HepG2 (cell line): ENCODE data around the gene GDF7. TPM values are rescaled to one million over a fixed set of nuclear protein-coding genes. Genes with fewer than 3 reads are reported as not detected.

Experiments used
- ATAC-seq: fragments of 200-7000 bp; cut with Tn5 transposase; 3 replicates; pipeline ENCODE4 v1.9.1; 2020; ENCODE audit warnings: mild to moderate bottlenecking, moderate library complexity
- BruUV-seq: library from RNA; stranded (reverse); fragments of 400-500 nt; replicated peaks from 2 replicates; lab custom pipeline; 2021; lab: Mats Ljungman, UMichigan
- CTCF ChIA-PET: fragments of 300-600 bp; formaldehyde crosslinking; extraction: SDS; loops from one replicate; lab custom pipeline; 2021; ENCODE audit warnings: low total read pairs, inconsistent platforms, low intra/inter-chr PET ratio; lab: Yijun Ruan, JAX
- POLR2A ChIA-PET: fragments of 350-600 bp; sonication (Branson Sonifier 250); formaldehyde crosslinking; loops from one replicate; lab custom pipeline; 2020; ENCODE audit warnings: antibody characterized with exemption, inconsistent platforms; lab: Yijun Ruan, JAX
- DNase-seq: peaks from one replicate; pipeline ENCODE4 v3.0.0-alpha.2; 2015; ENCODE audit warnings: low spot score
- FAIRE-seq: peaks from 3 replicates; lab custom pipeline; 2011; peaks lifted over from hg19 to GRCh38; lab: Jason Lieb, UNC
- H2AFZ ChIP-seq: one replicate; pipeline ENCODE4 v1.6.1; 2011; ENCODE audit warnings: low read length, inconsistent platforms
- H3K27ac ChIP-seq: fragments of 300-600 bp; 3 replicates; pipeline ENCODE4 v1.8.0; 2011; ENCODE audit warnings: mixed run types, mild to moderate bottlenecking, mixed read lengths, low read length, inconsistent platforms; ENCODE audit not compliant: insufficient read depth; ENCODE audit errors: extremely low read length
- H3K27me3 ChIP-seq, 2 experiments: fragments of 200-600 bp in 1 of 2; 2 replicates in 1 of 2; 3 replicates in 1 of 2; pipeline versions ENCODE4 v1.6.0 to v1.8.0; 2011; ENCODE audit warnings: low read length in 2 of 2, mild to moderate bottlenecking in 2 of 2, moderate library complexity in 2 of 2, inconsistent platforms in 1 of 2; ENCODE audit not compliant: insufficient read depth in 2 of 2, control insufficient read depth in 1 of 2
- H3K36me3 ChIP-seq, 2 experiments: fragments of 200-600 bp in 1 of 2; replicated peaks in 1 of 2; 2 replicates in 1 of 2; 3 replicates in 1 of 2; pipeline versions ENCODE4 v1.5.1 to v1.8.0; 2011; ENCODE audit warnings: low read length in 2 of 2, inconsistent platforms in 1 of 2; ENCODE audit not compliant: insufficient read depth in 2 of 2, control insufficient read depth in 1 of 2
- H3K4me1 ChIP-seq: 2 replicates; pipeline ENCODE4 v1.5.1; 2012; ENCODE audit warnings: low read length, inconsistent platforms; ENCODE audit not compliant: insufficient read depth
- H3K4me2 ChIP-seq: 2 replicates; pipeline ENCODE4 v1.6.0; 2011; ENCODE audit warnings: low read depth, low read length, inconsistent platforms
- H3K4me3 ChIP-seq, 3 experiments: fragments of 200-600 bp in 1 of 3; sonication (generic), shearing (Covaris generic) in 1 of 3; replicated peaks in 1 of 3; 2 replicates each; pipeline ENCODE4 v1.5.1; 2011 to 2016; ENCODE audit warnings: low read length in 3 of 3, inconsistent platforms in 2 of 3, low read depth in 2 of 3, mild to moderate bottlenecking in 2 of 3, control low read depth in 1 of 3, mixed read lengths in 1 of 3; ENCODE audit not compliant: insufficient read depth in 1 of 3
- H3K79me2 ChIP-seq: one replicate; pipeline ENCODE4 v1.6.1; 2011; ENCODE audit warnings: low read length, inconsistent platforms; ENCODE audit not compliant: insufficient read depth
- H3K9ac ChIP-seq: 2 replicates; pipeline ENCODE4 v1.6.0; 2011; ENCODE audit warnings: mild to moderate bottlenecking, low read depth, low read length, inconsistent platforms; ENCODE audit not compliant: insufficient read depth
- H3K9me3 ChIP-seq: 2 replicates; pipeline ENCODE4 v1.5.1; 2012; ENCODE audit warnings: mild to moderate bottlenecking, low read length
- H4K20me1 ChIP-seq: 2 replicates; pipeline ENCODE4 v1.6.0; 2011; ENCODE audit warnings: inconsistent platforms, mild to moderate bottlenecking, low read length, moderate library complexity; ENCODE audit not compliant: insufficient read depth
- DPF2 ChIP-seq: sonication (generic); formaldehyde crosslinking; IDR thresholded peaks from 2 replicates; pipeline ENCODE4 v1.4.0; 2020; ENCODE audit warnings: mild to moderate bottlenecking, low read depth, missing genetic modification reagents, borderline replicate concordance
- WGBS: methylation state at CpG from one replicate; pipeline ENCODE4 v1.1.6; 2017; ENCODE audit warnings: low lambda C conversion rate; 5-methylcytosine and 5-hydroxymethylcytosine counted together
- in situ Hi-C: cut with HindIII; loops from 2 replicates; pipeline ENCODE4 v1.10.0; 2017; ENCODE audit warnings: low pct_unique_long_range_greater_than_20kb; ENCODE audit not compliant: extremely low pct_ligation_motif_present
- intact Hi-C: fragments of 100-400 bp; cut with micrococcal nuclease; formaldehyde crosslinking; loops from one replicate; pipeline ENCODE4 v1.10.0; 2022; ENCODE audit not compliant: unreplicated experiment
- polyA plus RNA-seq, 8 experiments: library from polyadenylated mRNA; depleted of rRNA in 3 of 8; stranded (reverse) in 7 of 8; unstranded in 1 of 8; fragments of >200 nt; fragmentation: Illumina TruSeq in 4 of 8; extraction: Trizol in 4 of 8; gene quantifications; 2 replicates each; pipeline versions ENCODE4 v1.2.1 to v1.2.3, GENCODE V29; 2011 to 2016; ENCODE audit warnings: low read depth in 4 of 8, missing spikeins in 1 of 8, mixed read lengths in 1 of 8; ENCODE audit not compliant: insufficient read depth in 1 of 8
- total RNA-seq, 5 experiments: library from RNA; depleted of rRNA; stranded (reverse); fragments of >200 nt; fragmentation: Illumina TruSeq; extraction: Trizol; gene quantifications; 2 replicates each; pipeline ENCODE4 v1.2.3, GENCODE V29; 2016; ENCODE audit warnings: low read depth in 1 of 5
- TF ChIP-seq, protein P1 (sequence below): sonication (generic); formaldehyde crosslinking; IDR thresholded peaks from 2 replicates; pipeline ENCODE4 v1.5.0; 2020; ENCODE audit warnings: mild to moderate bottlenecking, missing genetic modification reagents, moderate library complexity
- TF ChIP-seq, protein P2 (sequence below): fragments of 450-650 bp; IDR thresholded peaks from 2 replicates; pipeline ENCODE4 v1.6.1; 2016
- TF ChIP-seq, protein P3 (sequence below): sonication (generic); formaldehyde crosslinking; IDR thresholded peaks from 2 replicates; pipeline ENCODE4 v1.4.0; 2020; ENCODE audit warnings: missing genetic modification reagents

The GDF7 gene
- total and polyA plus RNA-seq, 2 of the 13 experiments (the other 11 are each of a cell fraction or from before 2014, with no cell fraction given), result 1.6 to 15.0 TPM

DNA sequence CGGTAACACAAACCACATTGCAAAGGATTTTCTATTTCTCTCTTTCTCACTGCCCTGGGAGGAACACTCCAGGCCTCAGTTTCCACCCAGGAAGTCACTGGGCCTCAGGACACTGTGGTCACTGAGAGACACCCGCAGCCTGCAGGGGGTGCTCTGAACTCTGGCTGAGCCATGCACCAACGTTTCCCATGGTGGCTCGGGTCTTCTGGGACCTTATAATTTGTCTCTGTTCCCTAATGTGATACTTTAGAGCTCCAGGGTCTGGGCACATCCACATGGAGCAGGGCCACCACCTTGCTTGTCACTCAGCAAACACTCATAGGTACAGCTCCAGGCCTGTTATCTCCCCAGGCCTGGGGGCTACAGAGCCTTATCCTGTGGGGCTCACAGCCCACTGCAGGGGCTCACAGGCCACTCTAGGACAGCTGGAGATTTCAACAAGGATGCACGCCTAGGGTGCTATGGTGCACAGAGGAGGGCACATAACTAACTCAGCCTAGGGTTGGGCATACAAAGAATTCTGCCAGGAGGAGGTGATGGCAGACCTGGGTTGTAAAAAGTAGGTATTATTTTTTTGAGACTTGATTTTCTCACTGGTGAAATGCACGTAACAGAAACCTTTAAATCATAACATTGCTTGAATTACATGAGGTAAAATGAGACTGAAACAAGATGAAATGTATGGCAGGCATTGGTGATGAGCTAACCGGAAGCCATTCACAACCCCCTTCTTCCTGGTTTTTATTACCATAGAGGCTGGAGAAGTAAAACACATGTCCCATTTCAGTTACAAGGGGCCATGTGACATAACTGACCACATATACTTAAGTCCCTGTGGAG is 13.0 kb upstream of the GDF7 start:
- in situ Hi-C loops, result loop anchor here (25.0 kb wide), 1 partner anchor 308 kb away; no protein-coding TSS in a partner anchor
- no peak overlapping the region for H2AFZ ChIP-seq
- TF ChIP-seq, protein P1, sequence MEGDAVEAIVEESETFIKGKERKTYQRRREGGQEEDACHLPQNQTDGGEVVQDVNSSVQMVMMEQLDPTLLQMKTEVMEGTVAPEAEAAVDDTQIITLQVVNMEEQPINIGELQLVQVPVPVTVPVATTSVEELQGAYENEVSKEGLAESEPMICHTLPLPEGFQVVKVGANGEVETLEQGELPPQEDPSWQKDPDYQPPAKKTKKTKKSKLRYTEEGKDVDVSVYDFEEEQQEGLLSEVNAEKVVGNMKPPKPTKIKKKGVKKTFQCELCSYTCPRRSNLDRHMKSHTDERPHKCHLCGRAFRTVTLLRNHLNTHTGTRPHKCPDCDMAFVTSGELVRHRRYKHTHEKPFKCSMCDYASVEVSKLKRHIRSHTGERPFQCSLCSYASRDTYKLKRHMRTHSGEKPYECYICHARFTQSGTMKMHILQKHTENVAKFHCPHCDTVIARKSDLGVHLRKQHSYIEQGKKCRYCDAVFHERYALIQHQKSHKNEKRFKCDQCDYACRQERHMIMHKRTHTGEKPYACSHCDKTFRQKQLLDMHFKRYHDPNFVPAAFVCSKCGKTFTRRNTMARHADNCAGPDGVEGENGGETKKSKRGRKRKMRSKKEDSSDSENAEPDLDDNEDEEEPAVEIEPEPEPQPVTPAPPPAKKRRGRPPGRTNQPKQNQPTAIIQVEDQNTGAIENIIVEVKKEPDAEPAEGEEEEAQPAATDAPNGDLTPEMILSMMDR (CRISPR knock-in tag), result peak; percentile 39; the same call in 1 of the 2 replicates
- TF ChIP-seq DPF2 (CRISPR knock-in tag), result no peak
- TF ChIP-seq, protein P2, sequence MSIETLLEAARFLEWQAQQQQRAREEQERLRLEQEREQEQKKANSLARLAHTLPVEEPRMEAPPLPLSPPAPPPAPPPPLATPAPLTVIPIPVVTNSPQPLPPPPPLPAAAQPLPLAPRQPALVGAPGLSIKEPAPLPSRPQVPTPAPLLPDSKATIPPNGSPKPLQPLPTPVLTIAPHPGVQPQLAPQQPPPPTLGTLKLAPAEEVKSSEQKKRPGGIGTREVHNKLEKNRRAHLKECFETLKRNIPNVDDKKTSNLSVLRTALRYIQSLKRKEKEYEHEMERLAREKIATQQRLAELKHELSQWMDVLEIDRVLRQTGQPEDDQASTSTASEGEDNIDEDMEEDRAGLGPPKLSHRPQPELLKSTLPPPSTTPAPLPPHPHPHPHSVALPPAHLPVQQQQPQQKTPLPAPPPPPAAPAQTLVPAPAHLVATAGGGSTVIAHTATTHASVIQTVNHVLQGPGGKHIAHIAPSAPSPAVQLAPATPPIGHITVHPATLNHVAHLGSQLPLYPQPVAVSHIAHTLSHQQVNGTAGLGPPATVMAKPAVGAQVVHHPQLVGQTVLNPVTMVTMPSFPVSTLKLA, result peak; percentile 18; the same call in 1 of the 2 replicates
- TF ChIP-seq, protein P3, sequence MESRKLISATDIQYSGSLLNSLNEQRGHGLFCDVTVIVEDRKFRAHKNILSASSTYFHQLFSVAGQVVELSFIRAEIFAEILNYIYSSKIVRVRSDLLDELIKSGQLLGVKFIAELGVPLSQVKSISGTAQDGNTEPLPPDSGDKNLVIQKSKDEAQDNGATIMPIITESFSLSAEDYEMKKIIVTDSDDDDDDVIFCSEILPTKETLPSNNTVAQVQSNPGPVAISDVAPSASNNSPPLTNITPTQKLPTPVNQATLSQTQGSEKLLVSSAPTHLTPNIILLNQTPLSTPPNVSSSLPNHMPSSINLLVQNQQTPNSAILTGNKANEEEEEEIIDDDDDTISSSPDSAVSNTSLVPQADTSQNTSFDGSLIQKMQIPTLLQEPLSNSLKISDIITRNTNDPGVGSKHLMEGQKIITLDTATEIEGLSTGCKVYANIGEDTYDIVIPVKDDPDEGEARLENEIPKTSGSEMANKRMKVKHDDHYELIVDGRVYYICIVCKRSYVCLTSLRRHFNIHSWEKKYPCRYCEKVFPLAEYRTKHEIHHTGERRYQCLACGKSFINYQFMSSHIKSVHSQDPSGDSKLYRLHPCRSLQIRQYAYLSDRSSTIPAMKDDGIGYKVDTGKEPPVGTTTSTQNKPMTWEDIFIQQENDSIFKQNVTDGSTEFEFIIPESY, result peak; percentile 100

More for the DNA sequence above, 13.0 kb upstream of the GDF7 start:
- peaks cover 8 to 29% of the 10 kb centered on the region in 2 experiments; a peak in 4 of 5 replicates for H3K27me3 ChIP-seq
- peaks cover 43% of the 10 kb centered on the region for H3K4me1 ChIP-seq
- WGBS, result 61% methylated on average over 7 of the region's 7 CpGs
- H4K20me1 ChIP-seq, result no peaks in the 10 kb centered on the region
- FAIRE-seq (no peak), ATAC-seq (no peak), DNase-seq (no peak)
- no TSS peak for BruUV-seq
- POLR2A ChIA-PET, result interaction anchor here (0.5 to 1.1 kb wide), 3 partner anchors 21 to 210 kb away, joined by 3 to 5 read pairs (median 3); no protein-coding TSS in a partner anchor
- no peaks in the 10 kb centered on the region for H3K36me3 ChIP-seq
- H3K79me2 ChIP-seq, result peaks cover 6% of the 10 kb centered on the region
- no peak overlapping the region for H3K4me3 ChIP-seq
- no peak overlapping the region for H3K9ac ChIP-seq
- H3K27ac ChIP-seq, result no peak overlapping the region
- CTCF ChIA-PET, result no interaction called here
- H3K4me2 ChIP-seq, result no peak overlapping the region
- no peaks in the 10 kb centered on the region for H3K9me3 ChIP-seq
- intact Hi-C loops, result no loop called here
